ENCODE data around the gene FAM13C.

GRCh38 chr10:59265141-59265540, 97.2 kb downstream of the FAM13C start:
- no peak for TF ChIP-seq CTCF (IDR thresholded peaks at IDR 0.05)
- no peak for TF ChIP-seq POLR2A (IDR thresholded peaks at IDR 0.05)

Data from Peyer's patch (tissue), 4 donors.